GM19395 (cell line): ENCODE results near the gene CCDC40.
"Not testable (repeated sequence)": the region's sequence is repeated elsewhere in the genome, so short reads cannot be mapped to it uniquely, and the experiment has no call there.

Experiments used
- ATAC-seq: cut with Tn5 transposase; IDR thresholded peaks from one replicate; pipeline ENCODE4 v1.9.1; 2021; ENCODE audit warnings: mild to moderate bottlenecking, moderate library complexity; ENCODE audit not compliant: unreplicated experiment

CCDC40 gene

GRCh38 chr17:80071116-80071841 is 34.8 kb downstream of the CCDC40 start:
- ATAC-seq, result no peak

- no peak for ATAC-seq
Observed at GRCh38 chr17:80072410-80072809, 36.0 kb downstream of the CCDC40 start.

- no peak for ATAC-seq
Observed at GRCh38 chr17:80080081-80080480, 43.6 kb downstream of the CCDC40 start.

- ATAC-seq, result no peak
Observed at GRCh38 chr17:80081596-80081995, 45.2 kb downstream of the CCDC40 start.

- ATAC-seq, result no peak
Observed at GRCh38 chr17:80082403-80083135, 46.1 kb downstream of the CCDC40 start.

GRCh38 chr17:80083136-80083661 is 46.8 kb downstream of the CCDC40 start:
- ATAC-seq, result no peak

GRCh38 chr17:80084773-80085172 is 48.3 kb downstream of the CCDC40 start:
- ATAC-seq, result no peak

GRCh38 chr17:80086081-80086480 is 49.6 kb downstream of the CCDC40 start:
- ATAC-seq, result no peak

- no peak for ATAC-seq
Observed at GRCh38 chr17:80086616-80087015, 50.2 kb downstream of the CCDC40 start.

GRCh38 chr17:80087346-80088265 is 51.2 kb downstream of the CCDC40 start:
- ATAC-seq, result no peak

- ATAC-seq, result no peak
Observed at GRCh38 chr17:80089762-80090161, 53.3 kb downstream of the CCDC40 start.

GRCh38 chr17:80090164-80090563 is 53.7 kb downstream of the CCDC40 start:
- ATAC-seq, result not testable (repeated sequence)

- ATAC-seq, result no peak
Observed at GRCh38 chr17:80091376-80091775, 54.9 kb downstream of the CCDC40 start.

- no peak for ATAC-seq
Observed at GRCh38 chr17:80092959-80093358, 56.5 kb downstream of the CCDC40 start.

- no peak for ATAC-seq
Observed at GRCh38 chr17:80095038-80095843, 58.8 kb downstream of the CCDC40 start.

- ATAC-seq, result no peak
Observed at GRCh38 chr17:80095844-80096475, 59.5 kb downstream of the CCDC40 start.

- ATAC-seq, result no peak
Observed at GRCh38 chr17:80096561-80097021, 60.1 kb downstream of the CCDC40 start.

- ATAC-seq, result no peak
Observed at GRCh38 chr17:80097127-80097621, 60.7 kb downstream of the CCDC40 start.
